ENCODE results near the gene ERBB4.

GRCh38 chr2:211449819-211450218, 1088.8 kb downstream of the ERBB4 start:
- TF ChIP-seq, protein P1, sequence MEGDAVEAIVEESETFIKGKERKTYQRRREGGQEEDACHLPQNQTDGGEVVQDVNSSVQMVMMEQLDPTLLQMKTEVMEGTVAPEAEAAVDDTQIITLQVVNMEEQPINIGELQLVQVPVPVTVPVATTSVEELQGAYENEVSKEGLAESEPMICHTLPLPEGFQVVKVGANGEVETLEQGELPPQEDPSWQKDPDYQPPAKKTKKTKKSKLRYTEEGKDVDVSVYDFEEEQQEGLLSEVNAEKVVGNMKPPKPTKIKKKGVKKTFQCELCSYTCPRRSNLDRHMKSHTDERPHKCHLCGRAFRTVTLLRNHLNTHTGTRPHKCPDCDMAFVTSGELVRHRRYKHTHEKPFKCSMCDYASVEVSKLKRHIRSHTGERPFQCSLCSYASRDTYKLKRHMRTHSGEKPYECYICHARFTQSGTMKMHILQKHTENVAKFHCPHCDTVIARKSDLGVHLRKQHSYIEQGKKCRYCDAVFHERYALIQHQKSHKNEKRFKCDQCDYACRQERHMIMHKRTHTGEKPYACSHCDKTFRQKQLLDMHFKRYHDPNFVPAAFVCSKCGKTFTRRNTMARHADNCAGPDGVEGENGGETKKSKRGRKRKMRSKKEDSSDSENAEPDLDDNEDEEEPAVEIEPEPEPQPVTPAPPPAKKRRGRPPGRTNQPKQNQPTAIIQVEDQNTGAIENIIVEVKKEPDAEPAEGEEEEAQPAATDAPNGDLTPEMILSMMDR (IDR thresholded peaks at IDR 0.05) = no peak
- TF ChIP-seq POLR2A (IDR thresholded peaks at IDR 0.05) (no peak), POLR2AphosphoS5 (IDR thresholded peaks at IDR 0.05) (no peak)

Measured in breast epithelium (tissue), 3 donors.